HepG2 (cell line): ENCODE data around the gene WDR13. TPM values are rescaled to one million over a fixed set of nuclear protein-coding genes. Genes with fewer than 3 reads are reported as not detected.

Experiments
- ASH2L ChIP-seq: fragments of 300-600, 200-600 bp; sonication (generic); IDR thresholded peaks from 2 replicates; pipeline ENCODE4 v1.7.0; 2017; ENCODE audit warnings: low read depth, mild to moderate bottlenecking, moderate library complexity, mixed read lengths, low read length; ENCODE audit not compliant: insufficient read length
- ATF6 ChIP-seq: sonication (generic); formaldehyde crosslinking; conservative IDR thresholded peaks from 2 replicates; pipeline ENCODE4 v1.4.0; 2020; ENCODE audit warnings: missing genetic modification reagents
- ETV5 ChIP-seq: IDR thresholded peaks from 2 replicates; pipeline ENCODE4 v1.6.1; 2018; ENCODE audit warnings: missing biosample characterization, missing genetic modification reagents, inconsistent platforms, borderline replicate concordance
- GABPB1 ChIP-seq: IDR thresholded peaks from 2 replicates; pipeline ENCODE4 v1.6.1; 2016; ENCODE audit warnings: mild to moderate bottlenecking, missing genetic modification reagents, moderate library complexity, missing compliant biosample characterization
- GMEB1 ChIP-seq: sonication (generic); formaldehyde crosslinking; IDR thresholded peaks from 2 replicates; pipeline ENCODE4 v1.5.1; 2020; ENCODE audit warnings: missing genetic modification reagents, mild to moderate bottlenecking, borderline replicate concordance
- HMG20B ChIP-seq: conservative IDR thresholded peaks from 2 replicates; pipeline ENCODE4 v1.6.1; 2016; ENCODE audit warnings: missing genetic modification reagents, missing compliant biosample characterization
- HNF4A ChIP-seq: sonication (generic); formaldehyde crosslinking; IDR thresholded peaks from 2 replicates; pipeline ENCODE4 v1.4.0; 2020; ENCODE audit warnings: missing genetic modification reagents
- KDM1A ChIP-seq: IDR thresholded peaks from 2 replicates; pipeline ENCODE4 v1.6.1; 2016; ENCODE audit warnings: missing compliant biosample characterization
- KMT2A ChIP-seq: sonication (generic); formaldehyde crosslinking; IDR thresholded peaks from 2 replicates; pipeline ENCODE4 v1.4.0; 2020; ENCODE audit warnings: missing genetic modification reagents
- NAIF1 ChIP-seq: sonication (generic); formaldehyde crosslinking; IDR thresholded peaks from 2 replicates; pipeline ENCODE4 v1.5.0; 2020; ENCODE audit warnings: mild to moderate bottlenecking, missing genetic modification reagents, borderline replicate concordance
- SIN3A ChIP-seq: IDR thresholded peaks from 2 replicates; pipeline ENCODE4 v1.6.1; 2011; ENCODE audit warnings: low read depth, mild to moderate bottlenecking, control low read depth, low read length, borderline replicate concordance
- SKI ChIP-seq: fragments of 450-650 bp; IDR thresholded peaks from one replicate; pipeline ENCODE4 v1.6.1; 2018; ENCODE audit warnings: mild to moderate bottlenecking; ENCODE audit not compliant: partially characterized antibody
- SMAD3 ChIP-seq: sonication (generic); formaldehyde crosslinking; IDR thresholded peaks from 2 replicates; pipeline ENCODE4 v1.4.0; 2020; ENCODE audit warnings: missing genetic modification reagents
- SP5 ChIP-seq: IDR thresholded peaks from 2 replicates; pipeline ENCODE4 v1.6.1; 2016; ENCODE audit warnings: low read depth, borderline replicate concordance
- ZBTB3 ChIP-seq: sonication (generic); formaldehyde crosslinking; IDR thresholded peaks from 2 replicates; pipeline ENCODE4 v1.4.0; 2020; ENCODE audit warnings: low read depth, mild to moderate bottlenecking, moderate library complexity, missing genetic modification reagents, borderline replicate concordance
- ZNF124 ChIP-seq: sonication (generic); formaldehyde crosslinking; IDR thresholded peaks from 2 replicates; pipeline ENCODE4 v1.4.0; 2020; ENCODE audit warnings: missing genetic modification reagents
- ZNF343 ChIP-seq: sonication (generic); formaldehyde crosslinking; IDR thresholded peaks from 2 replicates; pipeline ENCODE4 v1.4.0; 2020; ENCODE audit warnings: mild to moderate bottlenecking, missing genetic modification reagents
- ZNF367 ChIP-seq: sonication (generic); formaldehyde crosslinking; IDR thresholded peaks from 2 replicates; pipeline ENCODE4 v1.4.0; 2020; ENCODE audit warnings: missing genetic modification reagents, borderline replicate concordance
- ZNF609 ChIP-seq: sonication (generic); formaldehyde crosslinking; IDR thresholded peaks from 2 replicates; pipeline ENCODE4 v1.4.0; 2020; ENCODE audit warnings: mild to moderate bottlenecking, missing genetic modification reagents, borderline replicate concordance
- ZNF703 ChIP-seq: sonication (generic); formaldehyde crosslinking; IDR thresholded peaks from 2 replicates; pipeline ENCODE4 v1.5.1; 2020; ENCODE audit warnings: missing genetic modification reagents, mild to moderate bottlenecking, moderate library complexity, borderline replicate concordance
- ZNF841 ChIP-seq: sonication (generic); formaldehyde crosslinking; IDR thresholded peaks from 2 replicates; pipeline ENCODE4 v1.8.1; 2023; ENCODE audit warnings: missing genetic modification reagents, borderline replicate concordance
- polyA plus RNA-seq, 8 experiments: library from polyadenylated mRNA; depleted of rRNA in 3 of 8; stranded (reverse) in 7 of 8; unstranded in 1 of 8; fragments of >200 nt; fragmentation: Illumina TruSeq in 4 of 8; extraction: Trizol in 4 of 8; gene quantifications; 2 replicates each; pipeline versions ENCODE4 v1.2.1 to v1.2.3, GENCODE V29; 2011 to 2016; ENCODE audit warnings: low read depth in 4 of 8, missing spikeins in 1 of 8, mixed read lengths in 1 of 8; ENCODE audit not compliant: insufficient read depth in 1 of 8
- total RNA-seq, 5 experiments: library from RNA; depleted of rRNA; stranded (reverse); fragments of >200 nt; fragmentation: Illumina TruSeq; extraction: Trizol; gene quantifications; 2 replicates each; pipeline ENCODE4 v1.2.3, GENCODE V29; 2016; ENCODE audit warnings: low read depth in 1 of 5

The WDR13 gene
- total and polyA plus RNA-seq, 2 of the 13 experiments (the other 11 are each of a cell fraction or from before 2014, with no cell fraction given) = 28.7 to 37.1 TPM

- no peak for TF ChIP-seq HMG20B (CRISPR knock-in tag)
- no peak for TF ChIP-seq ZNF703 (CRISPR knock-in tag)
- TF ChIP-seq ZNF343 (CRISPR knock-in tag) = no peak
- TF ChIP-seq SP5 (CRISPR knock-in tag) = peak; percentile 32; the same call in 1 of the 2 replicates
- no peak for TF ChIP-seq ZNF367 (CRISPR knock-in tag)
- no peak for TF ChIP-seq NAIF1
- TF ChIP-seq HNF4A (CRISPR knock-in tag) = peak; percentile 62
- 0 out of 2 replicates have a peak, but pooled peaks have one; percentile 50 for TF ChIP-seq ZNF841 (CRISPR knock-in tag)
- no peak for TF ChIP-seq ZBTB3 (CRISPR knock-in tag)
- TF ChIP-seq SMAD3 (CRISPR knock-in tag) = no peak
- TF ChIP-seq ZNF609 (CRISPR knock-in tag) = no peak
- TF ChIP-seq ATF6 (CRISPR knock-in tag) = no peak
- TF ChIP-seq SKI = no peak
- no peak for TF ChIP-seq ZNF124 (CRISPR knock-in tag)
- no peak; the same call in none of the 2 replicates for TF ChIP-seq GABPB1 (CRISPR knock-in tag)
- TF ChIP-seq ETV5 (CRISPR knock-in tag) = 0 out of 2 replicates have a peak, but pooled peaks have one; percentile 11
- no peak for TF ChIP-seq KDM1A (CRISPR knock-in tag)
- peak; percentile 11; the same call in 1 of the 2 replicates for TF ChIP-seq GMEB1 (CRISPR knock-in tag)
- TF ChIP-seq SIN3A = 0 out of 2 replicates have a peak, but pooled peaks have one; percentile 19
- TF ChIP-seq ASH2L = peak; percentile 78
- TF ChIP-seq KMT2A (CRISPR knock-in tag) = 0 out of 2 replicates have a peak, but pooled peaks have one; percentile 12
These were observed at the start of gene WDR13 (continued) for GRCh38 chrX:48597353-48598264.
